Measurements from ENCODE around the gene TENT5C. TPM values are rescaled to one million over a fixed set of nuclear protein-coding genes. Genes with fewer than 3 reads are reported as not detected.
A peak's percentile ranks its signal among the peaks of the same experiment; 100 is the strongest.

Gene TENT5C
- total and polyA plus RNA-seq, 9 of the 15 experiments (the other 6 are each of a cell fraction or from before 2014, with no cell fraction given), result 1.8 to 7.7 (median 4.0) TPM

- TF ChIP-seq, protein P1, sequence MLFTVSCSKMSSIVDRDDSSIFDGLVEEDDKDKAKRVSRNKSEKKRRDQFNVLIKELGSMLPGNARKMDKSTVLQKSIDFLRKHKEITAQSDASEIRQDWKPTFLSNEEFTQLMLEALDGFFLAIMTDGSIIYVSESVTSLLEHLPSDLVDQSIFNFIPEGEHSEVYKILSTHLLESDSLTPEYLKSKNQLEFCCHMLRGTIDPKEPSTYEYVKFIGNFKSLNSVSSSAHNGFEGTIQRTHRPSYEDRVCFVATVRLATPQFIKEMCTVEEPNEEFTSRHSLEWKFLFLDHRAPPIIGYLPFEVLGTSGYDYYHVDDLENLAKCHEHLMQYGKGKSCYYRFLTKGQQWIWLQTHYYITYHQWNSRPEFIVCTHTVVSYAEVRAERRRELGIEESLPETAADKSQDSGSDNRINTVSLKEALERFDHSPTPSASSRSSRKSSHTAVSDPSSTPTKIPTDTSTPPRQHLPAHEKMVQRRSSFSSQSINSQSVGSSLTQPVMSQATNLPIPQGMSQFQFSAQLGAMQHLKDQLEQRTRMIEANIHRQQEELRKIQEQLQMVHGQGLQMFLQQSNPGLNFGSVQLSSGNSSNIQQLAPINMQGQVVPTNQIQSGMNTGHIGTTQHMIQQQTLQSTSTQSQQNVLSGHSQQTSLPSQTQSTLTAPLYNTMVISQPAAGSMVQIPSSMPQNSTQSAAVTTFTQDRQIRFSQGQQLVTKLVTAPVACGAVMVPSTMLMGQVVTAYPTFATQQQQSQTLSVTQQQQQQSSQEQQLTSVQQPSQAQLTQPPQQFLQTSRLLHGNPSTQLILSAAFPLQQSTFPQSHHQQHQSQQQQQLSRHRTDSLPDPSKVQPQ (CRISPR knock-in tag; IDR thresholded peaks at IDR 0.05; ENCODE audit: borderline replicate concordance), result no peak
- no peak for TF ChIP-seq GTF2F1 (IDR thresholded peaks at IDR 0.05; ENCODE audit: low read depth, low read length)
- no peak for TF ChIP-seq CBX5 (IDR thresholded peaks at IDR 0.05; ENCODE audit: borderline replicate concordance, low read depth)
- no peak for TF ChIP-seq XRCC4 (IDR thresholded peaks at IDR 0.05; ENCODE audit: extremely low read depth, insufficient read depth, insufficient read length)
- TF ChIP-seq, protein P2, sequence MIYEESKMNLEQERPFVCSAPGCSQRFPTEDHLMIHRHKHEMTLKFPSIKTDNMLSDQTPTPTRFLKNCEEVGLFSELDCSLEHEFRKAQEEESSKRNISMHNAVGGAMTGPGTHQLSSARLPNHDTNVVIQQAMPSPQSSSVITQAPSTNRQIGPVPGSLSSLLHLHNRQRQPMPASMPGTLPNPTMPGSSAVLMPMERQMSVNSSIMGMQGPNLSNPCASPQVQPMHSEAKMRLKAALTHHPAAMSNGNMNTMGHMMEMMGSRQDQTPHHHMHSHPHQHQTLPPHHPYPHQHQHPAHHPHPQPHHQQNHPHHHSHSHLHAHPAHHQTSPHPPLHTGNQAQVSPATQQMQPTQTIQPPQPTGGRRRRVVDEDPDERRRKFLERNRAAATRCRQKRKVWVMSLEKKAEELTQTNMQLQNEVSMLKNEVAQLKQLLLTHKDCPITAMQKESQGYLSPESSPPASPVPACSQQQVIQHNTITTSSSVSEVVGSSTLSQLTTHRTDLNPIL (CRISPR knock-in tag; IDR thresholded peaks at IDR 0.05), result no peak
- TF ChIP-seq, protein P3, sequence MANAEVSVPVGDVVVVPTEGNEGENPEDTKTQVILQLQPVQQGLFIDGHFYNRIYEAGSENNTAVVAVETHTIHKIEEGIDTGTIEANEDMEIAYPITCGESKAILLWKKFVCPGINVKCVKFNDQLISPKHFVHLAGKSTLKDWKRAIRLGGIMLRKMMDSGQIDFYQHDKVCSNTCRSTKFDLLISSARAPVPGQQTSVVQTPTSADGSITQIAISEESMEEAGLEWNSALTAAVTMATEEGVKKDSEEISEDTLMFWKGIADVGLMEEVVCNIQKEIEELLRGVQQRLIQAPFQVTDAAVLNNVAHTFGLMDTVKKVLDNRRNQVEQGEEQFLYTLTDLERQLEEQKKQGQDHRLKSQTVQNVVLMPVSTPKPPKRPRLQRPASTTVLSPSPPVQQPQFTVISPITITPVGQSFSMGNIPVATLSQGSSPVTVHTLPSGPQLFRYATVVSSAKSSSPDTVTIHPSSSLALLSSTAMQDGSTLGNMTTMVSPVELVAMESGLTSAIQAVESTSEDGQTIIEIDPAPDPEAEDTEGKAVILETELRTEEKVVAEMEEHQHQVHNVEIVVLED (CRISPR knock-in tag; IDR thresholded peaks at IDR 0.05), result no peak
- TF ChIP-seq U2AF2 (optimal IDR thresholded peaks at IDR 0.05; ENCODE audit: low read depth, low read length), result no peak
- no peak for TF ChIP-seq JUN (IDR thresholded peaks at IDR 0.05; ENCODE audit: borderline replicate concordance, low read depth, low read length)
- no peak for TF ChIP-seq JUN (CRISPR knock-in tag; IDR thresholded peaks at IDR 0.05; ENCODE audit: borderline replicate concordance)
- peak; percentile 16; the same call in 1 of the 2 replicates for TF ChIP-seq ZNF512 (tag; IDR thresholded peaks at IDR 0.05)
- no peak for TF ChIP-seq SIX5 (IDR thresholded peaks at IDR 0.05; ENCODE audit: borderline replicate concordance in 1 of 2, insufficient read depth in 1 of 2, low read depth in 1 of 2, low read length in 2 of 2)
- TF ChIP-seq TCF7 (IDR thresholded peaks at IDR 0.05; ENCODE audit: borderline replicate concordance), result no peak
- TF ChIP-seq EZH2 (IDR thresholded peaks at IDR 0.05; ENCODE audit: borderline replicate concordance, low read depth, low read length), result no peak
- no peak for TF ChIP-seq SAFB2 (IDR thresholded peaks at IDR 0.05; ENCODE audit: borderline replicate concordance, low read depth, low read length, severe bottlenecking)
- peak; percentile 75; the same call in 1 of the 2 replicates for TF ChIP-seq TEAD4 (IDR thresholded peaks at IDR 0.05; ENCODE audit: low read length)
- no peak for TF ChIP-seq TEAD4 (CRISPR knock-in tag; IDR thresholded peaks at IDR 0.05; ENCODE audit: borderline replicate concordance)
- TF ChIP-seq THRAP3 (IDR thresholded peaks at IDR 0.05; ENCODE audit: borderline replicate concordance), result no peak
- TF ChIP-seq RNF2 (IDR thresholded peaks at IDR 0.05), result no peak
- TF ChIP-seq ELF1 (tag; IDR thresholded peaks at IDR 0.05), result 0 out of 2 replicates have a peak, but pooled peaks have one; percentile 25
- no peak for TF ChIP-seq OTX1 (CRISPR knock-in tag; IDR thresholded peaks at IDR 0.05)
- peak; percentile 54 for TF ChIP-seq ARID1B (IDR thresholded peaks at IDR 0.05)
- TF ChIP-seq SREBF2 (CRISPR knock-in tag; IDR thresholded peaks at IDR 0.05), result no peak
Measured at GRCh38 chr1:117613969-117614729, 8.3 kb downstream of the TENT5C start (continued).

Data from K562 (cell line).